HG03571 (cell line): ENCODE data around the gene BBS9.

Experiments
- ATAC-seq: cut with Tn5 transposase; IDR thresholded peaks from one replicate; pipeline ENCODE4 v1.9.1; 2021; ENCODE audit not compliant: unreplicated experiment

The BBS9 gene

DNA sequence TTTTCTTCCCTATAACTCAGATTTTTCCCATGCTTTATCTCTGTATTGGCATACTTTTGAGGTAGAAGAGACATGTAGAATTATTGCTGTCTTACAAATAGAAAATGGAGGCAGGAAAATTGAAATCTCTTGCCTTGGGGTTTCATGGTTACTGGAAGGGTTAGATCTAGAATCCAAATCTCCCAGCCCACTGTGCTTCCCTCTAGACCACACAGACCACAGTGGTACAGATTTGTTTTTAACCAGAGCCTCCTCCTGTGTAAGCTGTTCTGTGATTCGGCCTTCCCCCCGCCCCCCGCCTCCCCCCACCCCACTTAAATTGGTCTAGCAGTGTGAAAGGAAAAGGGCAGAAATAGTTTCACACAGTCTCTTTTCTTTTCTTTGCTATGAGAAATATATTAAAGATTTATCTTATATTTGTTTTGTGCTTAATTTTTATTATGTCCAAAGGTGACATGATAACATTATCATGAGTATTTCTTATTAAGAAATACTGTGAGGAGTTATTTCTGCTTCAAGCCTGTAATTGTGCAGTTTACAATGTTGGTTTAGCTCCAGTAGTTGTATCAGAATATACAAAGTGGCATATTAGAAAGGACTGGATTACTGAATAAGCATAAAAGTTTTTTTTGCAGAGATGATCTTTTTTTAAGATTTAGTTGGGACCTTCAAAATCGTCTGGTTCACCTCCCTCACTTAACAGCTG, 407.2 kb downstream of the BBS9 start:
- no peak for ATAC-seq

DNA sequence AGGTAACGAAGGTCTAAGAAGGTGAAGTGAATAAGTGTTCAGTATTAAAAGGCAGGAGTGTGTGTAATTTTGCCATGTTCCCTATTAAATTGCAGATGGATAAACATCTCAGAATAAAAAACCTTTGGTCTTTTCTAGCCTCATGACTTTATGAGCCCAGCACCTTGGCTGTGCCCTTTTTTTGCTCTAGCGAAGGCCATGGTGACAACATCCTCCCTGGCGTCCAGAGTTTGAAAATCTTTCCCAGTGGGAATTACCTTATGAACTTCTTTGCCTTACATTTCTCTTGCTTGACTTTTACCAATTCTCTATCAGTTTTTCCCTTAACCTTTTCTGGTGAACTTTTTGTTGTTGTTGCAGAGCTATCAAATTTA, 407.7 kb downstream of the BBS9 start:
- ATAC-seq = no peak

DNA sequence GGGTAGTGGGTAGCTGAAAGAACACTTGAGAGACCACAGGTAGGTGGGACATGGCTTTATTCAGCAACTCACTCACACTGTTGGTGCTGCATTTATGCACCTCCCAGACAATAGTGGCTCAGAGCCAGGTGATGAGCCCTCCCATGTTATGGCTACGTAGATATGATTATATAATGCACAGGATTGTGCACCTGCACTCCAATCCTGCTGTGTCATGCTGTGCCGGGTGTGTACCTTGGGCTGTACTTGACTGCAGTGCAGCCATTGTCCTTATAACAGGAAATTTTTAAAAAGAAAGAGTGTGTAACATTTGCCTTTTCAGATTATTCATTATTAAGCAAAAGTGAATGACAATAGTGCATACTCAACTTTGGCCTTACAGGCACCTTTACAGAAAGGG, 409.8 kb downstream of the BBS9 start:
- ATAC-seq = no peak

DNA sequence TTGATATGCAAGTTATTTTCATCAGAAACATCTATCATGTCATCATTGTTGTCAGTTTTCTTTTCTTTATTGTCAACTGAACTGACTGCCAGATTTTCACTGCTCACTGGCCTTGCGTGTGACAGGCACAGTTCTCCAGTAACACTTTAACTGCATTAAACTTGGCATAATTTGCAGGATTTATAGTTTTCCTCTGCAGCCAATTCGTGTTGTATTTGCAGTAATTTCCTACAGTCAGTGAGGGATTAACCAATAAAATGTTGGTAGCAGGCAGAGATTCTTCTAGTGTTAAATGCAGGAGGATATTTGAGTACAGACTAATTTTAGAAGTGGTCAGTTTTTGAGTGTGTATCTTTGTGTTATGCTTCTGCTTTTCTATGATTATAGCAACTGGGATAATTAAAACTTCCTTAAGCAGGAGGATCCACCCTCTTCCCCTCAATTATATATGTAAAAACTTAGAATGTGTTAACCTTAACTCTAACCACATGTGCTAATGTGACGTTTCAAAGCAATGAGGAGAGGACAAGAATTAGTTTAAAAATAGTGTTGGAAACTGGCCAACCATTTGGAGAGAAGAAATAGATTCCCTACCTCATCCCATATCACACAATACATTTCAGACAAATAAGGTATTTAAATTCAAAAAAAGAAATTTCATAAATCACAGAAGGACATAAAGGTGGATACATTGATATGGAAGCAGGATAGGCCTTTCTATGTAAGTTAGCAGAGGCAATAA, 410.5 kb downstream of the BBS9 start:
- no peak for ATAC-seq

DNA sequence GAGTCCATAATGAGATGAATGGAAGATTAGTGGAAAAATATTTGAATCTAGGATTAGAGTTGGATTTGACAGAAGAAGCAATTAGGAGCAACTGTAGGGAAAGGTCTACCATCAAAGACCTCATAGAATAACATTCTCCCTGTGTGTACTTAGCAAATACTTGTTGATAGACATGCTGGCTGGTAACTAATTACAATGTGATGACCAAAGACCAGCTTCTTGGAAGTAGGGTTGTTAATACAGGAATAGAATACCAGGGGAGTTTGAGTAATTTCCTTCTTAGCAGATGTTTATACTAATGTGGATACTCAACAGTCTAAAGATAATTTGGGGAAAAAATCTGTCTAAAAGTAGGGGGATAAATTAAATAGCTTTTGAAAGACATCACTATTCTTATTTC, 418.5 kb downstream of the BBS9 start:
- no peak for ATAC-seq

DNA sequence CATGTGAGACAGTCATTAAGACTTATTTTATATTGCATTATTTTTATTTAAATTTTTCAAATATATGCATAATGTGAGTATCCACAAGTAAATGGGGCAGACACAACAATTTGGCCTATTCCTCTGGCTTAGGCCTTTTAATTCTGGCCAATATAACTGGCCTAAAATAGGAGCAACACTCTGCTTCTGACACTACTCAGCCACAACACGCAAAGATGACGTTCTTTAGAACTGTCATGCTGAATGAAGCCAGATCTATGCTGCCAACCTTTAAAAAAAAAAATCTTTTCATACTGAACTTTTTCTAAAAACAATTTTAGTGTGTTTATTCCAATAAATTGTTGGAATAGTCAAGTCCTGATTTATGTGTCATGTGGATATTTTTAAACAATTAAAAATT, 421.0 kb downstream of the BBS9 start:
- no peak for ATAC-seq

DNA sequence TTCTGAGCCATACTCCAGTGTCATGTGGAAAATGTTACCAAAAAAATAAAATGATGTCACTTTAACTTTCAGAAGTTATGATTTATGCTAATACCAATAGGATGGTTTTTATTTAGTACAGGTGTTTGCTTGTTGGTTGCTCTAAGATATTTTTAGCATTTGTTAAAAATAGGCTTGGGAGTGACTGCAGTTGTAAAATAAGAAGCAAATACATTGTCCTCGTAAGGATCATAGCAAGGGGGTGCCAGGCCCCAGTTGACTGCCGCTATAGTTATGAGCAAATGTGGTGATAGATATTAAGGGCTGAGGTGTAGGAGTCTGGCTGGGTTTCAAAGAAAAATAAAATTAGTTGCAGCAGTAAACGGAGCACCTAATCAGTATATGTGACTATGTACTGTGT, 421.6 kb downstream of the BBS9 start:
- no peak for ATAC-seq

DNA sequence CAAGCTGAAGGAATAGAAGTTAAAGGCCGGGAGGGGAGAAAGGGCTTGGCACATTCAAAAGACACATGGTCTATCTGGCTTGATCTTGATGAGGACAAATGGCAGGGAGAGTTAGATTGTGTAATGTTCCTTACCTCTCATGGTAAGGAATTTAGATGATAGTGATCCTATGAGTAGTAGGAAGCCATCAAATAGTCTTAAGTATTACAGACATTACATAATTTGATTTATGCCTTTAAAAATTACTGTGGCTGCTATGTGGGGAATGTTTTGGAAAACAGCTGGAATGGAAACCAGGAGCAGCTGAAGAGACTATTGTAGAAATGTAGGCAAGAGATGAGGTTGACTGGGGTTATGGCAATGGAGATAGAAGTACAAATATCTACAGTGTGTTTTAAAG, 424.7 kb downstream of the BBS9 start:
- no peak for ATAC-seq

DNA sequence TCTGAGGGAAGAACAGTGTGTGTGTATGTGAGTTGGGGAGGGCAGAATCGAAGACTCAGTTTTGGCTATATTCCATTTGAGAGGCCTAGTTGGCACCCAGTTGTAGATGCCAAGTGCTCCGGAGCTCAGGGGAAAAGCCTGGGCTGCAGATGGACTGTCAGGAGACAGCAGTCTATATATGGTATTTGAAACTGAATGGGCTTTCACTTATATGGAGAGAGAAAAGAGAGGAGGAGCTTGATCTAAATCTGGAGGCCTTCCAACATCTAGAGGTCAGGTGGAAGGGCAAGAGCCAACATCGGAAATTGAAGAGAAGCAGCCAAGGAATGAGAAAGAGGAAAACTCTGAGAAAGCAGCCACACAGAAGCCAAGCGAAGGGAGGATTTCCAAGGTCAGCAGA, 425.2 kb downstream of the BBS9 start:
- no peak for ATAC-seq

DNA sequence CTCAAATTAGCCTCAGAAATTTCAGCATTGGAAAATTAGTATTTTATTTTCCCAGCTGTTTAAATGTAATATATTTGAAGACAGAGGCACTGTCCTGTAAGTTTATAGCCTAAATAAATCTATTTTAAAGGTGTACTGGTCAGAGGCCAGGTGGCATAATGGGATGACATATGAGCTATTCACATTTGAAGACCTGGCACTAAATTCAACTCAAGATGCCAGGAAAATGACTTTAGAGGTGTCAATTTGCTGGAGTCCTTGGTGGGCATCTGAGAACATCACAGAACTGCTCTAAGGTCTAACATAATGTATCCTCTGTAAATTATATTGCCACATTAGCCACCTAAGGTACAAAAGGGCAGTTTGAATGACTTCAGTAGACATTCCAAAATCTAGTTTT, 427.1 kb downstream of the BBS9 start:
- no peak for ATAC-seq

DNA sequence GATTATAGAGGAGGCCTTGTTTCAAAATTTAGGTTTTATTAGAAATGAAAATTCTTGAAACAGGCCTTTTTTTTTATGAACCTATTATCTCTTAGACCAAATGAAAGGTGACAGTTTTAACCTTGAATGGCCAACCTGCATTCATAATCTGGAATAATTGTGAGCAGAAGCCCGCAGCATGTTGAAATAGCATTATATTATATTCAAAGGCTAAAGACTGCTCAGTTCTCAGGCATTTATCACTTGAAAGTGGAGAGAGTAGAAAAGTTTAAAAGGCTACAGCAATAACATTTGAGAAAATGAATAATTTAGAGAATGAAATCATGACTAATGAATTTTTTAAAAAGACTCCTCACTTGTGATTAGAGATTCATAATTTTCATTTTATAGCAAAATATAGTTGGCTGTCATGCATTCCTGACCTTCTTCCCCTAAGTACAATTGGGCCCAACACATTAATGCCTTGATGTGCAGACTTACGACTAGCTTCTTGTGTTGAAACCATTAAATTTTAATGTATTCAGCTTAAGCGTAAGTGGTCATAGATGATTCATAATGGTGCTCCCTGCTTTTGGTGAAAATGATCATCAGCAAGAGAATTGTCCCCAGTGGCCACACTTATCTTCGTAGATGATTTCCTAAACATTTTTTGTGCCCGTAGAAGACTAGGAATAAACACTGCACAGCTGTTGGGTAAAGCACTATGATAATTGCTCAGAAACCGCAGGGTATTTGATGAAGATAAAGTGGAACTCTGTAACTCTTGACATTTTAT, 429.4 kb downstream of the BBS9 start:
- ATAC-seq = no peak

DNA sequence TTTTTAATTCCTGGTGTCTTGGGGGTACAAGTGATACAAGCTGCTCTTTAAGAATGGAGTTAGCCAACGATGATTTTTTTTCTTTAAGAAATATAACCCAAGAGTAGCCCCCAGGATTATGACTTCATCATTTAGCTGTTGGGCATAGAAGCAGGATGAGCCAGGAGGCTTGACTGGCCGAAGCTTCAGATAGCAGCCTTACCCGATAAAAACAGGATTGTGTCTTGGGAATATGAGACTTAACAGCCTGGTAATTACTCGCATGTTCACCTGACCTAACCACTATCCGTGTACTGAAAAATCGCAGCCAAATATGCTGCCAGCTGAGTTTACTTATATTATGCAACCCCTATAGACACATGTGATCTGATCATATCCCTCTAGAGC, 430.0 kb downstream of the BBS9 start:
- no peak for ATAC-seq

DNA sequence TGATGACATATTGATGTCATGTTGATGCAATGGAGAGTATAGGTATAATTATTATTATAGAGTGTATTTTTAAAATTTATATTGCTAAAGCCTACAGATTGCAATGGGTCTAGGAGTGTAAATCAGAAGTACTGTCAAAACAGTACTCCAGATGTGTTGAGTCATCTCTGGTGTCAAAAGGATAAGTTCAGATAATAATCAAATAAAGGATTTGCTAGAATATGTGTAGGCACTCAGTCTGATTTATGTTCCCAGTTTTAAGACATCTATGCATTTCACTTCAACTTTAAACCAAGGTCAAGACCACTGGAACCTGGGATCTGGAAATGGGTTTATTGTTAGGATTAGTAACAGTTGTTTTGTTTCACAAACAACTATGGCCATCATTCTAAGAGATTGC, 433.6 kb downstream of the BBS9 start:
- no peak for ATAC-seq

DNA sequence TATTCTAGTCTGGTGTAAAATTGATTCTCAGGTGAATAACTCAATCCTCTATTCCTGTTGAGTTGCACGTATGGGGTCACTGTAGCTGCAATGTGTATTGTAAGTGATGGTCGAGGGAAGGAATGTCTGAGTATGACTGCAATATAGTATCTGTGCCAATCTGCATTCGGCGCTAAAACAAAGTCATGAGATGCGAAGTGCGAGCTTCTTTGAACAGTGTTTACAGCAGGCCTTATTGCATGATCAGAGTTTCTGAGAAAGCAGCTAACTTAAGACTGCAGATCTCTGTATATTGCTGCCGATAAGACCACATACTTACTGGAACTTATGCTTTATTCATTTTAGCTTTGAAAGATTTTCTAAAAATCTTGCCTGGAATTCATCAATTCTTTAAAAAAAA, 434.3 kb downstream of the BBS9 start:
- no peak for ATAC-seq

DNA sequence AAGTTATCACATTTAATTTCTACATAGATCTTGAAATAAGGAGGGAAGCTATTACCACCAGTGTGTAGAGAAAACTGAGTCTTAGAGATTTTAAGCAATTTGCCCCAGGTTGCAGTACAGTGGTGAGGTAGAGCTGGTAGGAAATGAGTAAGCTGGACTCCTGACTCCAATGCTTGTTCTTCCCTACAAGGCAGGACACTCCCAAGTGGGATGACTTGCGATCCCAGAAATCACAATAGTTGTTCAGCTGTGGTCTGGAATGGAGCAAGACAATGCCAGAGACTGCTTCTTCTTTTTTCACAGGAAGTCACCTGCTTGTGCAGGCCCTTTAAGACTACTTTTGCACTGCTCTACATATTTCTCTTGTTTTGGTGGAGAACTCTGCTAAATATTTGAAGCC, 448.8 kb downstream of the BBS9 start:
- ATAC-seq = no peak

DNA sequence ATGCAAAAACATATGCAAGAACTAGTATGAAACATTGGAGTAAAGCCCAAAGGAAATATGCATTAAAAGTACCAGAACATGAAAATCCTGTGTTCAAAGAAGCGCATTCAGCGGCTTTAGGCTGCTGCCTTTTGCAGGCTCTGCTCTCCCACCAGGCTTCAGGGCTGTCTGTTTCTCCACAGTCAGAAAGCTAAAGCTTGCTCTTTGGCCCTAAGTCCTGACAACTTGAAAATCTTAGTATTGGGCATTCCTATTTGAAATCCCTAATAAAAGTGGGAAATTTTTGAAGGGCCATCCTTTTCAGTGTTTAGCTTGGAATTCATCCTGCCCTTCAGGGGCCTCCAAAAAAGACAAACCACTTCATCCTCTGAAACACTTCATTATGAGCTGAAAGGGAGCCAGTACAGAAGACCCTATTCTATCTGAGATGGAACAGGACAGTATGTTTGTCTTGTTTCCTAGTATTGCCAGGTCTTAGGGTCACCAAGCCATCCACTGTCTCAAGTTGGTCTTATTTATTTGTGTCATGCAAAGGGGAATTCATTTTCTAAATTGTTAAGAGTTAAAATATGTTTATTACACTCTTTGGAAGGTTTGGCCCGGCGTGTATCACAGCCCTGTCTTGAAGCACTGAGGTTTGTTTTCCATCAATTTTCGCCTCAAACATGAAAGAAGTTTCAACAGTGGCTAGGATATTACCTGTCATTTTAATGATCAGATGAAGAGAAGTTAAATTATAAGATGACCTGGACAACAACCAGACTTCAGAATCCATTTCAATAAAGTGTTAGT, 449.7 kb downstream of the BBS9 start:
- ATAC-seq = no peak

DNA sequence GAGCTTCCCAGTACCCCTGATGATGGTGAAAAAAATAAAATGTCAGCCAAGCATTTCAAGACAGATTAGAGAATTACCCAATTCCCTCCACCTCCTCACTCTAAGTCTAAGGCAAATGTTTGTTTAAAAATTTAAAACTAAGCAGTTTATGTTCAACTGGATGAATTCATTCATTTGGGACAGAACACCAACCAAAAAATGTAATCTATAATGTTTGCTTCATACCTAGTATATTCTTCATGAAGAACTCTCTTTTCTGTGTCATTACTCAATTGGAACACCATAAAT, 450.3 kb downstream of the BBS9 start:
- ATAC-seq = no peak

DNA sequence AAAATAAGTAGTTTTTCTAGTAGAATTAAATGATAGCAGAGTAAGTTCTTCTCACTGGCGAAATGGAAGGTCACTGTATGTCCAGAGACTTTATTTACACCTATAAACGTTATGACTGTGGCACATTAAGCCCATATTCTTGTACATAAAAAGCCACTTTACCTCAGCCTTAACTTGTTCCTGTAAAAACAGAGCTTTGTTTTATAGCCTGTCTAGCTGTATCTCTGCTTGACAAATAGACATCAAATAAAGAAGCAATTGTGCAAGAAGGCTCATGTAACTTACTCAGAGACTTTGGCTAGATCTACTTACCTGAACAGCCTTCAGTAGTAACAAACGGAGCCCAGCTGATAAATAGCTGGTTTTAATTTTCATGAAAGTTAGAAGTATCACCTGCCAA, 451.9 kb downstream of the BBS9 start:
- no peak for ATAC-seq

DNA sequence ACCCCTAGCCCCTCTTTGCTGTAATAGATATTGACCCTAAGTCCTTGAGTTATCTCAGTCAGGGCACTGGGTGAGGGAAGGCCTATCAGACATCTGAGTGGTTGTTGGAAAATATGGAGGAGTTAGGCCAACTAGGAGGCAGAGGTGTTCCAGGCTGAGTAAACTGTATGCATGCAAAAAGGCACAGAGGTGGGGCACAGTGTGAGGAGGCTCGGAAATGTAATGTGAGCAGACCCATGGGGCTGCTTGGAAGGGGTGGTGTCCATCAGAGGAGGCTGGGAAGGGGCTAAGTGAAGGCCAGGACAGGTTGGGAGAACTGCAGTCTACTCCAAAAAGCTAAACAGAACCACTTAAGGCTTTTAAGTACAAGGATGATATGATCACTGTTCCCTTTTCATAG, 452.7 kb downstream of the BBS9 start:
- no peak for ATAC-seq

DNA sequence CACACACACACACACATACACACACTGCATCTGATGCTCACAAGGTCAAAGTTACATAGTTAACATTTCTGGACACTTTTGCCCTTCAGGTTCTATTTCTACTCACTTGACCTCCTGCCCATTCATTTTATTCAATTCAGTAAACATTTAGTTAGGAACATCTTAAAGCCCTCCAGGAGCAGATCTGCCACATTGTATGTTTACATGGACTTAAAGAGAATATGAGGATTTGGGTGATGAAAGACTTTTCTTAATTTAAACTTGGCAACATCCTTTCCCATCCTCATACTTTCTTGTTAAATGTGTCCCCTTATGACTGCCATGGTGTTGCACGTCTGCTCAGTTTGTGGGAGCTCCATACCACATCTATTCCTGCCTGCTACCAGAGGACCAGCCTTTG, 453.2 kb downstream of the BBS9 start:
- ATAC-seq = no peak

DNA sequence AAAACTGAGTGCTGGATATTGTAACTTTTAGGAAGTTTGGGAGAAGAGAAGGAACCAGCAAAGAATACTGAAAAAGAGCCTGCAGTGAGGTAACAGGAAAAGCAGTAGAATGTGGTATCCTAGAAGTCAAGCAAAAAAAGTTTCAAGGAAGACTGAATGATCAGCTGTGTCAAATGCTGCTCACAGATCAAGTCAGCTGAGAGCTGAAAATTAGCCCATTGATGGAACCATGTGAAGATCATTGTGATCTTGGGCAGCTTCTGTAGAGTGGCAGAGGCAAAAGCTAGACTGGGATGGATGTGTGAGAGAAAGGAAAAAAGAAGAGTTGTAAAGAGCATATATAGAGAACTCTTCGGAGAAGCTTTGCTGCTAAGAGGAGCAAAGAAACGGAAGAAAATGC, 460.5 kb downstream of the BBS9 start:
- no peak for ATAC-seq

DNA sequence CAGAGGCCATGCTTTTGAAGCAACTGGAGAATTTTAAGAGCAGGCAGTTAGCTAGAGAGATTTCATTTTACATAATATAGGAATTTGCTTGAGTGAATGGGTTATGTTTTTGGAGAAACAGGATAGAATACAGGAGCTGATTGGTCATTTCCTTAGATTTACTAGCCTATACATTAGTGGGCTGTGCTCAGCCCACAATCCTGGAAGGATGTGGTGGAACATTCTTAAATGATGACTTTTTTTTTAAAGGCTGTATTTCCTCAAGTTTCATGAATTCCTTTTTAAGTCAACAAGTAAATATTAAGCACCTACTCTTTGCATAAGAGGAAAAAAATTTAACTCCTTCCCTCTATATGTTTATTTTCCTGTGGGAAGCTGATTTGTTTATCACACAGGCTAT, 461.6 kb downstream of the BBS9 start:
- ATAC-seq = no peak
